Ishikawa (cell line): Measurements from ENCODE around the gene TOX2.

Source experiments
- CEBPB ChIP-seq: IDR thresholded peaks from 2 replicates; pipeline ENCODE4 v1.6.1; 2012
- CREB1 ChIP-seq: IDR thresholded peaks from 2 replicates; pipeline ENCODE4 v1.6.1; 2012; ENCODE audit warnings: low read depth
- EGR1 ChIP-seq: IDR thresholded peaks from 2 replicates; pipeline ENCODE4 v1.6.1; 2012
- EP300 ChIP-seq: IDR thresholded peaks from 2 replicates; pipeline ENCODE4 v1.6.1; 2012; ENCODE audit warnings: borderline replicate concordance
- FOXM1 ChIP-seq: IDR thresholded peaks from 2 replicates; pipeline ENCODE4 v1.6.1; 2012; ENCODE audit warnings: low read depth, borderline replicate concordance
- NFIC ChIP-seq: IDR thresholded peaks from 2 replicates; pipeline ENCODE4 v1.6.1; 2012
- RAD21 ChIP-seq: IDR thresholded peaks from 2 replicates; pipeline ENCODE4 v1.6.1; 2012; ENCODE audit warnings: low read depth
- TAF1 ChIP-seq: IDR thresholded peaks from 2 replicates; pipeline ENCODE4 v1.6.1; 2012; ENCODE audit warnings: low read depth, mild to moderate bottlenecking
- TCF12 ChIP-seq: IDR thresholded peaks from 2 replicates; pipeline ENCODE4 v1.6.1; 2012; ENCODE audit warnings: low read depth
- TEAD4 ChIP-seq: IDR thresholded peaks from 2 replicates; pipeline ENCODE4 v1.6.1; 2012
- YY1 ChIP-seq: IDR thresholded peaks from 2 replicates; pipeline ENCODE4 v1.6.1; 2012; ENCODE audit warnings: low read depth
- ZBTB7A ChIP-seq: IDR thresholded peaks from 2 replicates; pipeline ENCODE4 v1.6.1; 2012; ENCODE audit warnings: low read depth
- TF ChIP-seq, protein P1 (sequence below): IDR thresholded peaks from 2 replicates; pipeline ENCODE4 v1.6.1; 2012; ENCODE audit warnings: low read depth, mild to moderate bottlenecking
- TF ChIP-seq, protein P2 (sequence below): IDR thresholded peaks from 2 replicates; pipeline ENCODE4 v1.6.1; 2012
- TF ChIP-seq, protein P3 (sequence below): IDR thresholded peaks from 2 replicates; pipeline ENCODE4 v1.6.1; 2012

The TOX2 gene

DNA sequence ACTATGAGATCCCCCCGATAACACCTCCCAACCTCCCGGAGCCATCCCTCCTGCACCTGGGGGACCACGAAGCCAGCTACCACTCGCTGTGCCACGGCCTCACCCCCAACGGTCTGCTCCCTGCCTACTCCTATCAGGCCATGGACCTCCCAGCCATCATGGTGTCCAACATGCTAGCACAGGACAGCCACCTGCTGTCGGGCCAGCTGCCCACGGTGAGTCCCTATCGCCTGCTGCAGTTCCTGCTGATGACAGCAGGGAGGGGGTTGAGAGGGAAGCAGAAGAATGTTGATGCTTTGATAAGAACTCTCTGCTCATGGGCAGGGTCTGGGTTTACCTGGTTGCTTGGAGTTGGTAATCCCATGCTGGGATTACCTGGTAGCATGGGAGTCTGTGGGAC, 91.9 kb downstream of the TOX2 start:
- TF ChIP-seq RAD21 (no peak), TEAD4 (no peak), EGR1 (no peak), EP300 (no peak), ZBTB7A (no peak), CREB1 (no peak)

DNA sequence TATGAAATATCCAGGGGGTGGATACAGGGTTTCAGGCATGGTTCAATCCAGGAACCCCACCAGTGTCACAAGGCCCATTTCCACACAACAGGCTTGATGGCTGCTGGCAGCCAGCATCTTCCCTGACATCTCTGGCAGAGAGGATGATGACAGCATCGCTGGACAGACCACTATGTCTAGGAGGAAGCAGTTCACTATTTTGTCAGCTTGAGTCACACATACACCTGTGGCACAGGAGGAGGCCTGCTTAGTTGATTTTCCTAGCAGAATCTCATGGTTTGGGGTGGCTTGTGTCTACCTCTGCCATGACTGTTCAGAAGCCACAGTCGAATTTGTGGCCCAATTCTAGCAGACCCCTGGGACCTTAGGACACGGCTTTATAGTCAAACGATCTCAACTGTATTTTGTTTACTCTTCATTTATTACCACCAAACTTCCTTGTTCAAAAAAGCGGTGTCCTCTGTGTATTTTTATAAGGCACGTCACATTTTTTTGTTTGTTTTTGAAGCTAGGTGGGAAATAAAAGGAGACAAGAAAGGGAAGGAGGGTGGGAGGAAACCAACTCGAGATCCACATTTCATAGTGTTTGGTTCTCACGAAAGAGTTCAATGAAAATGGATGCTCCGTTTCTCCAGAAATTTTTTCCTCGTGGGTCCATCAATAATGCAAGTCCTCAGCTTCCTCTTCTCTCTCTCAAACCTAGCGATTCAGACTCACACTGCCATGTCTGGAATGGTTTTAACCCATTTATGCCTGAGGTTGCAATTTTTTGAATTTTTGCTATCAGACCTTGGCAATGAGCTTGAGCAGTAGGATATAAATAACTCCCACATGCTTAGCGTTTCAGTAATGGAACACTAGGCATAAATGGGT, 94.4 kb downstream of the TOX2 start:
- TF ChIP-seq, protein P1, sequence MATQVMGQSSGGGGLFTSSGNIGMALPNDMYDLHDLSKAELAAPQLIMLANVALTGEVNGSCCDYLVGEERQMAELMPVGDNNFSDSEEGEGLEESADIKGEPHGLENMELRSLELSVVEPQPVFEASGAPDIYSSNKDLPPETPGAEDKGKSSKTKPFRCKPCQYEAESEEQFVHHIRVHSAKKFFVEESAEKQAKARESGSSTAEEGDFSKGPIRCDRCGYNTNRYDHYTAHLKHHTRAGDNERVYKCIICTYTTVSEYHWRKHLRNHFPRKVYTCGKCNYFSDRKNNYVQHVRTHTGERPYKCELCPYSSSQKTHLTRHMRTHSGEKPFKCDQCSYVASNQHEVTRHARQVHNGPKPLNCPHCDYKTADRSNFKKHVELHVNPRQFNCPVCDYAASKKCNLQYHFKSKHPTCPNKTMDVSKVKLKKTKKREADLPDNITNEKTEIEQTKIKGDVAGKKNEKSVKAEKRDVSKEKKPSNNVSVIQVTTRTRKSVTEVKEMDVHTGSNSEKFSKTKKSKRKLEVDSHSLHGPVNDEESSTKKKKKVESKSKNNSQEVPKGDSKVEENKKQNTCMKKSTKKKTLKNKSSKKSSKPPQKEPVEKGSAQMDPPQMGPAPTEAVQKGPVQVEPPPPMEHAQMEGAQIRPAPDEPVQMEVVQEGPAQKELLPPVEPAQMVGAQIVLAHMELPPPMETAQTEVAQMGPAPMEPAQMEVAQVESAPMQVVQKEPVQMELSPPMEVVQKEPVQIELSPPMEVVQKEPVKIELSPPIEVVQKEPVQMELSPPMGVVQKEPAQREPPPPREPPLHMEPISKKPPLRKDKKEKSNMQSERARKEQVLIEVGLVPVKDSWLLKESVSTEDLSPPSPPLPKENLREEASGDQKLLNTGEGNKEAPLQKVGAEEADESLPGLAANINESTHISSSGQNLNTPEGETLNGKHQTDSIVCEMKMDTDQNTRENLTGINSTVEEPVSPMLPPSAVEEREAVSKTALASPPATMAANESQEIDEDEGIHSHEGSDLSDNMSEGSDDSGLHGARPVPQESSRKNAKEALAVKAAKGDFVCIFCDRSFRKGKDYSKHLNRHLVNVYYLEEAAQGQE = no peak
- TF ChIP-seq YY1 (no peak), EP300 (no peak), TEAD4 (no peak)

DNA sequence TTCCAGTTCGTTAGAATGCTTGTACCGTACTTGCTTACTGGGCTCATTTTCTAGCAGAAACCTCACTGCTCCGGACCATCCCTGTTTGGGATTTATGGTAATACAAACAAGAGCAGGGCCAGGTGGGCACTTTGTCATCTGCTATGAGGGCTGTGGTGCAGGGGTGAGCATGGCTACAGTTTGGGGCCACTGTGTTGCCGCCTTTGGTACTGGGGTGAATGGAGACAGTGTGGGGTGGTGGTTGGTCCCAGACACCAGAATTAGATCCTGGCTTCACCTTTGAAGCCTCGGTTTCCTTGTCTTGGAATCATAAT, 95.0 kb downstream of the TOX2 start:
- TF ChIP-seq, protein P1 = no peak
- TF ChIP-seq EP300 = no peak
- no peak for TF ChIP-seq CEBPB
- TF ChIP-seq, protein P2, sequence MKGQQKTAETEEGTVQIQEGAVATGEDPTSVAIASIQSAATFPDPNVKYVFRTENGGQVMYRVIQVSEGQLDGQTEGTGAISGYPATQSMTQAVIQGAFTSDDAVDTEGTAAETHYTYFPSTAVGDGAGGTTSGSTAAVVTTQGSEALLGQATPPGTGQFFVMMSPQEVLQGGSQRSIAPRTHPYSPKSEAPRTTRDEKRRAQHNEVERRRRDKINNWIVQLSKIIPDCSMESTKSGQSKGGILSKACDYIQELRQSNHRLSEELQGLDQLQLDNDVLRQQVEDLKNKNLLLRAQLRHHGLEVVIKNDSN = no peak
- TF ChIP-seq RAD21 = no peak
- TF ChIP-seq TEAD4 = no peak
- TF ChIP-seq FOXM1 = no peak
- TF ChIP-seq, protein P3, sequence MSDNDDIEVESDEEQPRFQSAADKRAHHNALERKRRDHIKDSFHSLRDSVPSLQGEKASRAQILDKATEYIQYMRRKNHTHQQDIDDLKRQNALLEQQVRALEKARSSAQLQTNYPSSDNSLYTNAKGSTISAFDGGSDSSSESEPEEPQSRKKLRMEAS = no peak
- no peak for TF ChIP-seq CREB1
- TF ChIP-seq ZBTB7A = no peak
- no peak for TF ChIP-seq EGR1
- no peak for TF ChIP-seq TAF1
- no peak for TF ChIP-seq YY1
- no peak for TF ChIP-seq NFIC
- TF ChIP-seq TCF12 = no peak

DNA sequence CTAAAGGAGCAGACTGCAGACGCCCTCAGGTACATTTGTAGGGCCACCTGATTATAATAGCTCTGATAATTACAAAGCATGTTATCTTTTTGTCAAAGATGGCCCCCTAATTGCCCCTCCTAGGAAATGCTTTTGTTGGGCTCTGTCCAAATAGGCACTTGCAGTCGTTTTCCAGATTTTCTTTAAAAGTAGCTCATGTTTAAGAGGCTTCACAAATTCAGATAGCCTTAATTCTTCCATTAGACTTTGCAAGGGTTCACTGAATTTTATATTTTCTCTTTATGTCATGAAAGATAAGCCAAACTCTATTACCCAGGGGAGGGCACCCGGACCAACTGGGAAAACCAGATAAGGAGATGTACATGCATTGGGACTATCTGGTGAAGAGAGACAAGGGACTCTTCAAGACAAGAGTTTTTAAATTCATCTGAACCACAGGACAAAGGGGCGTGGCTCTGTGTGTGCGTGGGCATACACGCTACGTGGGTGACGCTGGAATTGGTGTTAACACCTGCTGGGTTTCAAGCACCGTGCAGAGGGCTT, 95.6 kb downstream of the TOX2 start:
- no peak for TF ChIP-seq TAF1

DNA sequence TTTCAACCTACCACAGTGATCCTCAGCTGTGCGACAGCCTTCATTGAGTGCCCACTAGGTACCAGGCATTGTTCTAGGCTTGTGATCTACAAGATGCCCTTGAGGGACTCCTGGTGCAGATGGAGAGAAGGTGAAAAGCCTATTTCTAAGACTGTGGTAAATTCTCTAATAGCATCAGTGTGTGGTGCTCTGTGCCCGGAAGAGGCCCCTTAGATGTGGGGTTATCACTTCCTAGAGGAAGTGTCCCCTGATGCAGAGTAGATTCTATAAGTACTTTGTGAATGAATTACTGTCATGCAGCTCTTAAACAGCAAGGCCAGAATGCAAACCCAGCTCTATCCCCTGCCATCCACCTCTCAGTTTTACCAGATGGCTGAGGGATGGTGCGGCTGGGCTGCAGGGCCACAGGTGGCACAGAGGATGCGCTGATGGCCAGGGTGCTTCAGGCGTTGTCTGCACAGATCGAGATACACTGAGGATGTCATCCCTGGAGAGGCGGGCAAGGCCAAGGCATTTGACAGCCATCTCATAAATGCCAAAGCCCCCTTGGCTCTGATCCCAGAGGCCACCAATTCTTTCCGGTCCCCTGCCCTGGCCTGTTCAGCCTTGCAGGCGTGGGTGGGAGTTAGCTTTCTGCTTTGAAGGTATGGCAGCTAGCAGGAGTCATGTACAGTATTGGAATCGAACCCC, 96.7 kb downstream of the TOX2 start:
- TF ChIP-seq, protein P2 = no peak
- TF ChIP-seq CREB1 = no peak
- TF ChIP-seq EGR1 = no peak
- no peak for TF ChIP-seq EP300
- TF ChIP-seq TAF1 = no peak
- no peak for TF ChIP-seq FOXM1
- TF ChIP-seq RAD21 = no peak
- TF ChIP-seq, protein P3 = no peak
- no peak for TF ChIP-seq CEBPB
- TF ChIP-seq YY1 = no peak
- TF ChIP-seq TEAD4 = no peak
- TF ChIP-seq, protein P1 = no peak
- no peak for TF ChIP-seq ZBTB7A
- no peak for TF ChIP-seq NFIC
- no peak for TF ChIP-seq TCF12
